Measurements from ENCODE around the gene DNAAF1. TPM values are rescaled to one million over a fixed set of nuclear protein-coding genes. Genes with fewer than 3 reads are reported as not detected.
A peak's percentile ranks its signal among the peaks of the same experiment; 100 is the strongest.

The DNAAF1 gene
- total RNA-seq, 6 experiments from 2014 or later, result 0.37 to 5.6 (median 2.1) TPM; not detected in 2

DNA sequence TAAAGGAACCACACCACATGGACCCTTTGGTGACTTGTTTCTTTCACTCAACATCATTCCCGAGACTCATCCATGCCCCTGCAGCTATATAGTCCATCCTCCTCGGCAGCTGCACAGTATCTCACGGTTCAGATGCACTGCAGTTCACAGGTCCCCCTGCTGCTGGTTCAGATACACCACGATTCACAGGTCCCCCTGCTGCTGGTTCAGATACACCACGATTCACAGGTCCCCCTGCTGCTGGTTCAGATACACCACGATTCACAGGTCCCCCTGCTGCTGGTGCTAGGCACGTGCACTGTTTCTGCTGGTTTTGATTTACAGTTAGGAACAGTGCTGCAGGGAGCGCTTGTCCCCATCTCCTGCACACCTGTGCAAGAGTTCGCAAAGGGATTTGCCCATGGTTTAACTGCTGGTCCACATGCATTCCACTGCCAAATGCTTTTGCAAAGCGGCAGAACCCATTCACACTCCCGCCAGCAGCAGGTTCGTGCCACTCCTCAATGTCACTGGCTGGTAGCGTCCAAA is 3.9 kb upstream of the DNAAF1 start:
- Histone ChIP-seq H3K27me3 (no peaks in the 10 kb centered on the region), H3K27ac (no peak overlapping the region), H3K9me3 (no peaks in the 10 kb centered on the region), H3K4me3 (no peak overlapping the region), H3K36me3 (no peaks in the 10 kb centered on the region), H3K4me1 (peaks cover 0 to 4% (median 0%) of the 10 kb centered on the region in 4 donors)
- no peak for DNase-seq
- no peak for TF ChIP-seq POLR2A (IDR thresholded peaks at IDR 0.05)
- TF ChIP-seq, protein P1, sequence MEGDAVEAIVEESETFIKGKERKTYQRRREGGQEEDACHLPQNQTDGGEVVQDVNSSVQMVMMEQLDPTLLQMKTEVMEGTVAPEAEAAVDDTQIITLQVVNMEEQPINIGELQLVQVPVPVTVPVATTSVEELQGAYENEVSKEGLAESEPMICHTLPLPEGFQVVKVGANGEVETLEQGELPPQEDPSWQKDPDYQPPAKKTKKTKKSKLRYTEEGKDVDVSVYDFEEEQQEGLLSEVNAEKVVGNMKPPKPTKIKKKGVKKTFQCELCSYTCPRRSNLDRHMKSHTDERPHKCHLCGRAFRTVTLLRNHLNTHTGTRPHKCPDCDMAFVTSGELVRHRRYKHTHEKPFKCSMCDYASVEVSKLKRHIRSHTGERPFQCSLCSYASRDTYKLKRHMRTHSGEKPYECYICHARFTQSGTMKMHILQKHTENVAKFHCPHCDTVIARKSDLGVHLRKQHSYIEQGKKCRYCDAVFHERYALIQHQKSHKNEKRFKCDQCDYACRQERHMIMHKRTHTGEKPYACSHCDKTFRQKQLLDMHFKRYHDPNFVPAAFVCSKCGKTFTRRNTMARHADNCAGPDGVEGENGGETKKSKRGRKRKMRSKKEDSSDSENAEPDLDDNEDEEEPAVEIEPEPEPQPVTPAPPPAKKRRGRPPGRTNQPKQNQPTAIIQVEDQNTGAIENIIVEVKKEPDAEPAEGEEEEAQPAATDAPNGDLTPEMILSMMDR (IDR thresholded peaks at IDR 0.05), result no peak
- WGBS (ENCODE audit: insufficient coverage, low coverage, low lambda C conversion rate, missing lambda C conversion rate), result 74% methylated on average over 6 of the region's 13 CpGs
- ATAC-seq, result no peak
- intact Hi-C loops (cut with DNase I), result no loop called here

DNA sequence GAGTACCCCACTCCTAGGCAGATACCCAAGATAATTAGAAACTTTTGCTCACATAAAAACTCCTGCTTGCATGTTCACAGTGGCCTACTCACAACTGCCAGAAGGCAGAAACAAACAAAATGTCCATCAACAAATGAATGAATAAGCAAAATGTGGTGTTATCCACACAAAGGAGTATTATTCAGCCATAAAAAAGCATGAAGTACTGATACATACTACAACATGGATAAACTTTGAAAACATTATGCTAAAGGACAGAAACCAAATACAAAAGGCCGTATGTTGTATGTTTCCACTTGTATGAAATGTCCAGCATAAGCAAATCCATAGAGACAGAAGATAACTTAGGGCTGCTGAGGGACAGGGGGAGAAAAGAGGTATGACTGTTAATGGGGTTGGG is 2.0 kb upstream of the DNAAF1 start:
- 100% methylated on average over 1 of the region's 1 CpG for WGBS (ENCODE audit: insufficient coverage, low coverage, low lambda C conversion rate, missing lambda C conversion rate)

DNA sequence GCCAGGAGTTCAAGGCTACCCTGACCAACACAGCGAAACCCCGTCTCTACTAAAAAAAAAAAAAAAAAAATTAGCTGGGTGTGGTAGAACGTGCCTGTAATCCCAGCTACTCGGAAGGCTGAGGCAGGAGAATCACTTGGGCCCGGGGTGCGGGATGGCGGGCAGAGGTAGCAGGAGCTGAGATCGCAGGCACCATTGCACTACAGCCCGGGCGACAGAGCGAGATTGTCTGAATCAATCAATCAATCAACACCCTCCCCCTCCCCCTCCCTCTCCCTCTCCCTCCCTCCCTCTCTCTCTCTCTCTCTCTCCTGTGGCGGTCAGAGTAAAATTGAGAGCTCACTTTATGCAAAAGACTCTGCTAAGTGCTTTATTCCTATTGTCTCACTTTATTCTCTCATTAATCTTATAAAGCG is 1.3 kb upstream of the DNAAF1 start:
- Histone ChIP-seq H3K36me3 (no peaks in the 10 kb centered on the region), H3K4me3 (peak overlapping the region in 2 of 3 donors; percentile 79 to 96), H3K27ac (no peak overlapping the region), H3K9me3 (no peaks in the 10 kb centered on the region), H3K27me3 (no peaks in the 10 kb centered on the region), H3K4me1 (peaks cover 0 to 4% (median 0%) of the 10 kb centered on the region in 4 donors)
- peak in 1 of 4 donors; percentile 19 for ATAC-seq
- intact Hi-C loops (cut with DNase I), result no loop called here
- WGBS (ENCODE audit: insufficient coverage, low coverage, low lambda C conversion rate, missing lambda C conversion rate), result 33% methylated on average over 13 of the region's 13 CpGs
- TF ChIP-seq, protein P1 (IDR thresholded peaks at IDR 0.05), result no peak
- no peak for TF ChIP-seq POLR2A (IDR thresholded peaks at IDR 0.05)
- no peak for DNase-seq

More for the DNA sequence above, 2.0 kb upstream of the DNAAF1 start:
- no peak for ATAC-seq
- TF ChIP-seq POLR2A (IDR thresholded peaks at IDR 0.05), result no peak
- TF ChIP-seq, protein P1 (IDR thresholded peaks at IDR 0.05), result no peak
- Histone ChIP-seq H3K36me3 (no peaks in the 10 kb centered on the region), H3K4me3 (no peak overlapping the region), H3K4me1 (peaks cover 0 to 4% (median 0%) of the 10 kb centered on the region in 4 donors), H3K9me3 (no peaks in the 10 kb centered on the region), H3K27ac (no peak overlapping the region), H3K27me3 (no peaks in the 10 kb centered on the region)
- DNase-seq, result no peak
- intact Hi-C loops (cut with DNase I), result no loop called here

DNA sequence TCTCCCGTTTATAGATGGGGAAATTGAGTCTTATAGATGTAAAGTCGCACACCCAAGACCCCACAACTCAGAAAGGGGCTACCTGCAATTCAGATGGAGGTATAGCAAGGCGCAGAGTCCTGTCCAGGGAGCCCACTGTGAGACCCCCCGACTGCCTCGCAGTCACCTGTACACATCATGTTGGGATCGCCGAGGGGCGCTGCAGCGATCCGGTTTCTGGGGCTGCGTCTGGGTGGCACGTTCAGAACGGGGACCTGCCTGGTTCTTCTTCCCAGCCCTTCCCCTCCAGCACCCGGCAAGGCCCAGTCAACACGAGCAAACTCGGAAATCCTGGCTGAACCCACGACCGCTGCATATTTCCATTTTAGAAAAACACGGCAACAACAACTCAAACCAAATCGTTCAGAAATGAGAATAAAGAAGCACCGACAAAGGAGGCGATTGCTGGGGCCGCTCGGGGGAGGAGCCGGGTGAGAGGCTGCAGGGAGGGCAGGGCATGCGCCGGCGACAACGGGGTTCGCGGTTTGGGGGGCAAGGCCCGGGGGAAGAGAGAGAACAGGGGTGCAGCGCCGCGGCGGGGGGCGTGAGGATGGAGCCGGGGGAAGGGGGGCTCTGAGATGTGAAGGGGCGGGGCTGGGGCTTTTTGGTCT is 774 bp upstream of the DNAAF1 start:
- ATAC-seq, result peak; percentile 43 to 58 (median 52)
- Histone ChIP-seq H3K4me3 (peak overlapping the region; percentile 79 to 96 (median 87)), H3K9me3 (no peaks in the 10 kb centered on the region), H3K27me3 (no peaks in the 10 kb centered on the region), H3K36me3 (no peaks in the 10 kb centered on the region), H3K4me1 (peaks cover 0 to 4% (median 0%) of the 10 kb centered on the region in 4 donors), H3K27ac (peak overlapping the region in 1 of 3 donors; percentile 75)
- intact Hi-C loops (cut with DNase I), result no loop called here
- WGBS (ENCODE audit: insufficient coverage, low coverage, low lambda C conversion rate, missing lambda C conversion rate), result 1% methylated on average over 36 of the region's 39 CpGs
- TF ChIP-seq, protein P1 (IDR thresholded peaks at IDR 0.05), result no peak
- TF ChIP-seq POLR2A (IDR thresholded peaks at IDR 0.05), result no peak
- DNase-seq, result peak; percentile 46 to 66 (median 49)
